SK-N-MC (cell line): ENCODE measurements around the gene FGA.
"Not testable (repeated sequence)": the region's sequence is repeated elsewhere in the genome, so short reads cannot be mapped to it uniquely, and the experiment has no call there.

Experiments used
- DNase-seq: peaks from one replicate; pipeline ENCODE4 v3.0.0-alpha.2; 2011; ENCODE audit warnings: low read depth, low spot score
- H3K27ac ChIP-seq: fragments of 200-600 bp; sonication (generic); 2 replicates; pipeline ENCODE4 v1.5.1; 2016; ENCODE audit warnings: mixed run types
- H3K36me3 ChIP-seq: fragments of 200-600 bp; sonication (generic); 2 replicates; pipeline ENCODE4 v1.6.1; 2017; ENCODE audit warnings: antibody characterized with exemption, low read length, mixed read lengths; ENCODE audit not compliant: insufficient read depth
- H3K4me3 ChIP-seq: fragments of 200-600 bp; sonication (generic); 2 replicates; pipeline ENCODE4 v1.5.1; 2016
- H3K9ac ChIP-seq: fragments of 200-600 bp; sonication (generic); 2 replicates; pipeline ENCODE4 v1.8.0; 2017; ENCODE audit warnings: mixed run types, mixed read lengths; ENCODE audit not compliant: insufficient read length
- H3K9me3 ChIP-seq: fragments of 200-600 bp; sonication (generic); 2 replicates; pipeline ENCODE4 v1.6.1; 2017; ENCODE audit warnings: low read depth, mild to moderate bottlenecking, antibody characterized with exemption, low read length, moderate library complexity, mixed read lengths
- EZH2 ChIP-seq: fragments of 200-600 bp; sonication (generic); IDR thresholded peaks from one replicate; pipeline ENCODE4 v1.6.1; 2017; ENCODE audit warnings: antibody characterized with exemption
- FOXP2 ChIP-seq: optimal IDR thresholded peaks from 2 replicates; pipeline ENCODE3; 2011; ENCODE audit warnings: mild to moderate bottlenecking, moderate library complexity; ENCODE audit not compliant: insufficient read depth; ENCODE audit errors: extremely low read length, control extremely low read depth
- POLR2AphosphoS5 ChIP-seq: IDR thresholded peaks from 2 replicates; pipeline ENCODE4 v1.6.1; 2012; ENCODE audit warnings: mild to moderate bottlenecking, low read depth, low read length, borderline replicate concordance

The FGA gene

DNA sequence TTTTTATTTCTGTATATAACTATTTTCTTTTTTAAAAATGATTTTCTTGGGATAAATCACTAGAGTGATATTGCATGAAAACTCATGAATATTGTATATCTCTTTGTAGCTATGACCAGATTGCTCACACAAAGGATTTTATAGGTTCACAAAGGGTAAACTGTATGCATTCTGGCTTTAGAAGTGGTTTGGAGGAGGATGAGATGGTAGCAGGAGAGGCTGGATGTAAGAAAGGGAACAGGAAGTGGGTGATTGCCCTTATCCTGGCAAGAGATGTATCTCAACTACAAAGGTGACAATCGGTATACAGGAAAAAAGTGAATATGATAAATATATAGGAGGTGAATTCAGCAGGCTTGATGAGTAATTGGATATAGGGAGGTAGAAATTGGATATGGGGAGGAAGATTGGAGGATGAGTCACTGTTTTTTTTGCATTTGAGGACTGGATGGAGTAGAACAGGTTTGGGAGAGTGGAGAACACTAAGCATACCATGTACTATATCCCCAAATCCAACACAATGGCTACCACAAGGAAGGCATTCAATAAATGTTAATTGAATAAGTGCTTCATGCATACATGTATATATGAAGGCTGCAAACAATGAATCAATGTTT lies 12.0 kb upstream of the FGA start:
- no peaks in the 10 kb centered on the region for H3K36me3 ChIP-seq
- no peaks in the 10 kb centered on the region for H3K9me3 ChIP-seq
- no peak for TF ChIP-seq POLR2AphosphoS5
- TF ChIP-seq EZH2 = no peak
- no peak for TF ChIP-seq FOXP2
- H3K27ac ChIP-seq = no peak overlapping the region
- DNase-seq = no peak
- H3K9ac ChIP-seq = no peak overlapping the region
- H3K4me3 ChIP-seq = no peak overlapping the region

DNA sequence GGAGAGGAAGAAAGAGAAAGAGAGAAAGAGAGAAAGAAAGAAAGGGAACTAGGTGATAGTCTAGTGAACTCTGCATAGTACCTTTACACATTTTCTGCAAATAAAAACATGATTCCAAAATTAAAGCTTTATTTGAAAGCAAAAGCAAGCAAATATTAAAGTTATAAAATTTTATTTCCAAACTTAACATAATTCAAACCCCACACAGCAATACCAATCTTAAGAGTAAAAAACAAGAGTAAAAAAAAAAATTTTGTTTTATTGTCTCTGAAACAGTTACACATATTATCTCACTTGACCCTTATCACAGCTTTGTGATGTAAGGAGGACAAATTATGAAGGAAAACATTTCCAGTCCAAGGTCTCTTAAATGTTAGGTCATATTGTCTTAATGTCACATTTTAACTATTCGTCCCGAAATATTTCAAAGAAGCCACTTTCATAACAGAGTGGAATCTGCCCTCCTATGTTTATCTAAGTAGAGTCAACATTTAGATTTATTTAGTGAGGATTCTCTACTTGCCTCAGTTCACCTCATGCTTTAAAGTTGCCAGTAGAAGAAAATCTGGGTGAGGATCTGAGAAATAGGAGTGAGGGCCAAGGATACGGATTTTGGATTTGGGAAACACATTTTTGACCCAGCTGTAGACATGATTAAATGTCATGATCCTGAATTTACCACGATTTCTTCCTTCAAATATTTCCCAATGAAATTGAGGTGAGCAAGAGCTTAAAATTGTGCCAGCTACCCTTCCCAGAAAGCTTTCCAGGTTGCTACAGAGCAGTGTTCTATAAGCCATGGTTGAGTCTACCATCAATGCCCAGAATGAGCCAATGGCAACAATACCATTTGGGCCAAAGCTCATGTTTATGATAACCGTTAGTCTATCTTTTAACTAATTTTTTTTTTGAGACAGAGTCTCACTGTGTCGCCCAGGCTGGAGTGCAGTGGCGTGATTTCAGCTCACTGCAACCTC lies 7.5 kb upstream of the FGA start:
- Histone ChIP-seq H3K27ac (no peak overlapping the region), H3K36me3 (no peaks in the 10 kb centered on the region), H3K9me3 (no peaks in the 10 kb centered on the region), H3K4me3 (no peak overlapping the region), H3K9ac (no peak overlapping the region)
- TF ChIP-seq FOXP2 (no peak), EZH2 (no peak), POLR2AphosphoS5 (no peak)
- DNase-seq = no peak

DNA sequence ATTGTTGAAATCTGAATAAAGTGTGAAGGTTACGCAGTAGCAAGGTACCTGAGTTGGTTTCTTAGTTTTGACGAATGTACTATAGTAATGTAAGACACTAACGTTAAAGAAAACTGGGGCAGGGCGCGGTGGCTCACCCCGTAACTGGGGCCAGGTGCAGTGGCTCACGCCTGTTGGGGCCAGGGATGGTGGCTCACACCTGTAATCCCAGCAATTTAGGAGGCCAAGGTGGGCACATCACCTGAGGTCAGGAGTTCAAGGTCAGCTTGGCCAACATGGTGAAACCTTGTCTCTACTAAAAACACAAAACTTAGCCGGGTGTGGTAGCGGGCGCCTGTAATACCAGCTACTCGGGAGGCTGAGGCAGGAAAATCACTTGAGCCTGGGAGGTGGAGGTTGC lies 6.7 kb upstream of the FGA start:
- not testable (repeated sequence) for H3K9me3 ChIP-seq, H3K27ac ChIP-seq, DNase-seq, H3K36me3 ChIP-seq, H3K4me3 ChIP-seq, H3K9ac ChIP-seq

DNA sequence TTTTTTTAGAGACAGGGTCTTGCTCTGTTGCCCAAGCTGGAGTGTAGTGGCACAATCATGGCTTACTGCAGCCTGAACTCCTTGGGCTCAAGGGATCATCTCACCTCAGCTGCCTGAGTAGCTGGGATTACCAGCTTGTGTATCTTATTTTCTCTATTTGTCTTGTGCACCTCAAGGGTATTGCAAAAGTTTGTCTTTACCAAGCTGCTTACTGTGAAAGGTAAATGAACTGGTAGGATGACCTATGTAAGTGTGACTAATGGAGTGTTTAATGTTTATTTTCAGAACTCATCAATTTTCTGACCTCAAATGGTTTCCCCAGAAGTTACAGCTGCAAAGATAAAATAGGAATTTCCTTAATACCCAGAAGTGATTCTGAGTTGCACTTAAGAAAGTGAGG lies 5.3 kb upstream of the FGA start:
- no peak overlapping the region for H3K27ac ChIP-seq

DNA sequence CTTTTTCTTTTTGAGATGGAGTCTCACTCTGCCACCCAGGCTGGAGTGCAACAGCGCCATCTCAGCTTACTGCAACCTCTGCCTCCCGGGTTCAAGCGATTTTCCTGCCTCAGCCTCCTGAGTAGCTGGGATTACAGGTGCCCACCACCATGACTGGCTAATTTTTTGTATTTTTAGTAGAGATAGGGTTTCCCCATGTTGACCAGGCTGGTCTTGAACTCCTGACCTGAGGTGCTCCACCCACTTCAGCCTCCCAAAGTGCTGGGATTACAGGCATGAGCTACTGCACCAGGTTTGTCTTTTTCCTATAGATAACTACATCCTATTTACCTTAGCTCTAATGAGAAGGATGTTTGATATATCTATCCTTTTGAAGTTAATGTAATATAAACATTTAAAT lies 3.8 kb upstream of the FGA start:
- not testable (repeated sequence) for H3K9ac ChIP-seq, H3K9me3 ChIP-seq, H3K36me3 ChIP-seq, H3K27ac ChIP-seq, DNase-seq, H3K4me3 ChIP-seq

More for the DNA sequence above, 5.3 kb upstream of the FGA start:
- no peaks in the 10 kb centered on the region for H3K9me3 ChIP-seq
- no peak for DNase-seq
- no peak overlapping the region for H3K9ac ChIP-seq
- TF ChIP-seq FOXP2 = no peak
- TF ChIP-seq EZH2 = no peak
- no peaks in the 10 kb centered on the region for H3K36me3 ChIP-seq
- no peak overlapping the region for H3K4me3 ChIP-seq

DNA sequence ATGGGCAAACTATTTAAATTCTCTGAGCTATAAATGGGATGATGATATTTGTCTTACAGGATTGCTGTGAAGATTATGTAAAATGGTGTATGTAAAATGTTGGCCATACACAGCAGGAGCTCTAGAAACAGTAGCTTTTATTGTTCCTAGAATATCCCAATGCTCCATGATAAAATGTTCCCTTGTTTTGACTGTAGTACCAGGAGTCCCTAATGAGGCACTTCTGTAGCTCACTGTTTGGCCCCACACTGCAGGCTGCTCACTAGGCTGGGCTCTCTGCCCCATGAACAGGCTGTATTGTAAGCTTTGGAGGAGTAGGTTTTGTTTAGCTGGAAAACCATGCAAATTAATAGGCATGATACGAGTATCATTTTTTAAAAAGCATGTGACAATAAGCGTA lies 3.3 kb upstream of the FGA start:
- no peak overlapping the region for H3K4me3 ChIP-seq
- H3K9me3 ChIP-seq = no peaks in the 10 kb centered on the region
- no peak for DNase-seq
- no peaks in the 10 kb centered on the region for H3K36me3 ChIP-seq
- TF ChIP-seq POLR2AphosphoS5 (no peak), EZH2 (no peak), FOXP2 (no peak)
- no peak overlapping the region for H3K9ac ChIP-seq
- no peak overlapping the region for H3K27ac ChIP-seq

DNA sequence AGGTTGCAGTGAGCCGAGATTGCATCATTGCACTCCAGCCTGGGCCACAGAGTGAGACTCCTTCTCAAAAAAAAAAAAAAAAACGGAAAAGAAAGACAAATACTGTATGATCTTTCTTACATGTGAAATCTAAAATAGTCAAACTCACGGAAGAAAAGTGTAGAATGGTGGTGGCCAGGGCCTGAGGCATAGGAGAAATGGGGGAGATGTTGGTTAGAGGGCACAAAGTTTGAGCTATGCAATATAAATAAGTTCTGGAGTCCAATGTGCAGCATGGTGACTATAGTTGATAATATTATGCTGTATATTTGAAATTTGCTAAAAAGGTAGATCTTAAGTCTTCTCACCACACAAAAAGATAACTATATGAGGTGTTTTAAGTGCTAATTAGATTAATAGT lies 1.3 kb upstream of the FGA start:
- Histone ChIP-seq H3K36me3 (no peaks in the 10 kb centered on the region), H3K4me3 (no peak overlapping the region), H3K9me3 (no peaks in the 10 kb centered on the region), H3K27ac (no peak overlapping the region), H3K9ac (no peak overlapping the region)
- TF ChIP-seq EZH2 (no peak), POLR2AphosphoS5 (no peak), FOXP2 (no peak)
- no peak for DNase-seq

DNA sequence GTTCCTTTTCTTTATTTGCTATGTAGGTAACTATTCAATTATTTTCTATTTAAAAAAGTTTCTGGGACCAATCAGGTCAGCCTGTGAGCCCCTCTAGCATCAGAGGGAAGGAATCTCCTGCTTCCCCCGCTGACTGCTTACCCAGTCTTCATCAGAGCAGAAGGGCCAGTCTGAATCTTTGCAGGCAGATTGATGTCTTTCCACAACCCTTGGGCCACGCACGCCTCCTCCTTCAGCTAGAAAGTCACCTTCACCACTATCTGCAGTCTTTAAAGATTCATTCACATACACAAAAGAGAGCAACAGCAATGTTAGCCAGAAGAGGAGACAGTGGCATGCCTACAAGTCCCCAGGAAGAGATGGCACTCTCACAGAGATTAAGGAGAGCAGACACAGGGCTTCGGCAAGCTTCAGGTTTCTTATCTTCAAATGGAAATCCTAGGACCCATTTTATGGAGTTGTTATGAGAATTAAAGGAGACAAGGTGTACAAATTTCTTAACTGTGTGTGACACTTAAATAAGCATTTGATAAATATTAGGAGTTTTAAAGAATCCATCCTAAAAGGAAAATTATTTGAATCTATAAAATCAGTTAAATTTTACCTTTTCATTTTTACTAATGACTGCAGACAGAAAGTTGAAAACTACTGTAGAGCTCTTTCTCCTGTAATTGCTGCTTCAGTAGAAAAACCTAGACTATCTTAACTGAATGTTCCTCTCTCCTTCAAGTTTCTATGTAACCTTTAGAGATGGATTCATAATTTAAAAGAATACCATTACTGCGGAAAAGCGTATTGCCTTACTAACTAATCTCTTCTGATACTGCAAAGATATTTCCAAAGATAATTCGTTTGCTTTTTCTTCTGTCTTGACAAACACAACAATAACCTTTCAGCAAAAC lies 995 bp downstream of the FGA start:
- Histone ChIP-seq H3K36me3 (no peaks in the 10 kb centered on the region), H3K9ac (no peak overlapping the region), H3K9me3 (no peaks in the 10 kb centered on the region), H3K4me3 (no peak overlapping the region), H3K27ac (no peak overlapping the region)
- no peak for DNase-seq
- TF ChIP-seq POLR2AphosphoS5 (no peak), FOXP2 (no peak), EZH2 (no peak)
